ENCODE results near the gene STPG1.

STPG1 gene

GRCh38 chr1:24364975-24365678 is 48.5 kb downstream of the STPG1 start:
- DNase-seq: no peak

GRCh38 chr1:24364605-24364974 is 49.0 kb downstream of the STPG1 start:
- DNase-seq: no peak

- DNase-seq: no peak
Measured at GRCh38 chr1:24363994-24364393, 49.6 kb downstream of the STPG1 start.

- no peak for DNase-seq
Measured at GRCh38 chr1:24362982-24363614, 50.5 kb downstream of the STPG1 start.

GRCh38 chr1:24362396-24362795 is 51.2 kb downstream of the STPG1 start:
- DNase-seq: no peak

GRCh38 chr1:24361811-24362210 is 51.8 kb downstream of the STPG1 start:
- DNase-seq: no peak

GRCh38 chr1:24360681-24361080 is 52.9 kb downstream of the STPG1 start:
- no peak for DNase-seq

- no peak for DNase-seq
Measured at GRCh38 chr1:24357038-24357437, 56.5 kb downstream of the STPG1 start.

GRCh38 chr1:24355466-24355865 is 58.1 kb downstream of the STPG1 start:
- no peak for DNase-seq

- DNase-seq: no peak
Measured at GRCh38 chr1:24353292-24353891, 60.2 kb downstream of the STPG1 start.

GRCh38 chr1:24351918-24352627 is 61.5 kb downstream of the STPG1 start:
- peak in 1 of 2 experiments; percentile 12 for DNase-seq

GRCh38 chr1:24351247-24351646 is 62.3 kb downstream of the STPG1 start:
- DNase-seq: no peak

- peak in 1 of 2 experiments; percentile 11 for DNase-seq
Measured at GRCh38 chr1:24349891-24350290, 63.7 kb downstream of the STPG1 start.

GRCh38 chr1:24348196-24348595 is 65.4 kb downstream of the STPG1 start:
- no peak for DNase-seq

GRCh38 chr1:24347159-24347934 is 66.2 kb downstream of the STPG1 start:
- DNase-seq: no peak

- DNase-seq: no peak
Measured at GRCh38 chr1:24345334-24345733, 68.2 kb downstream of the STPG1 start.

GRCh38 chr1:24344090-24344742 is 69.4 kb downstream of the STPG1 start:
- DNase-seq: no peak

- DNase-seq: no peak
Measured at GRCh38 chr1:24343412-24344089, 70.0 kb downstream of the STPG1 start.

GRCh38 chr1:24341260-24341659 is 72.3 kb downstream of the STPG1 start:
- DNase-seq: no peak

GRCh38 chr1:24340770-24341169 is 72.8 kb downstream of the STPG1 start:
- DNase-seq: no peak

GRCh38 chr1:24339996-24340395 is 73.6 kb downstream of the STPG1 start:
- DNase-seq: no peak

GRCh38 chr1:24338447-24338846 is 75.1 kb downstream of the STPG1 start:
- no peak for DNase-seq
